HCT116 (cell line): ENCODE measurements around the gene KRT85.

Experiments used
- CEBPB ChIP-seq: IDR thresholded peaks from 2 replicates; pipeline ENCODE4 v1.6.1; 2012; ENCODE audit warnings: low read depth
- CTCF ChIP-seq, 3 experiments: fragments of 200-600 bp in 1 of 3; sonication (generic) in 1 of 3; IDR thresholded peaks in 2 of 3; conservative IDR thresholded peaks in 1 of 3; 2 replicates each; pipeline ENCODE4 v1.5.1; 2012 to 2017; ENCODE audit warnings: low read depth in 2 of 3, low read length in 2 of 3, antibody characterized with exemption in 1 of 3, borderline replicate concordance in 1 of 3, control low read depth in 1 of 3, mild to moderate bottlenecking in 1 of 3, mixed read lengths in 1 of 3, mixed run types in 1 of 3, moderate library complexity in 1 of 3; ENCODE audit not compliant: insufficient read depth in 1 of 3
- ELF1 ChIP-seq: IDR thresholded peaks from 2 replicates; pipeline ENCODE4 v1.6.1; 2012; ENCODE audit warnings: low read depth, borderline replicate concordance
- EZH2 ChIP-seq: fragments of 200-600 bp; sonication (generic); IDR thresholded peaks from 2 replicates; pipeline ENCODE4 v1.6.1; 2017; ENCODE audit warnings: antibody characterized with exemption, mixed run types
- EZH2phosphoT487 ChIP-seq: fragments of 200-600 bp; IDR thresholded peaks from 2 replicates; pipeline ENCODE4 v1.6.1; 2018; ENCODE audit warnings: antibody characterized with exemption, borderline replicate concordance
- MAX ChIP-seq: IDR thresholded peaks from 2 replicates; pipeline ENCODE4 v1.6.1; 2012
- POLR2A ChIP-seq: IDR thresholded peaks from 2 replicates; pipeline ENCODE4 v1.7.0; 2011; ENCODE audit warnings: borderline replicate concordance; ENCODE audit not compliant: insufficient read depth, insufficient read length; ENCODE audit errors: extremely low read depth
- POLR2AphosphoS5 ChIP-seq: IDR thresholded peaks from 2 replicates; pipeline ENCODE4 v1.6.1; 2011; ENCODE audit warnings: mild to moderate bottlenecking, low read depth, low read length, moderate library complexity
- RAD21 ChIP-seq: IDR thresholded peaks from 2 replicates; pipeline ENCODE4 v1.6.1; 2012; ENCODE audit warnings: low read depth, mild to moderate bottlenecking
- REST ChIP-seq: IDR thresholded peaks from 2 replicates; pipeline ENCODE4 v1.6.1; 2012; ENCODE audit warnings: low read depth
- SIN3A ChIP-seq: IDR thresholded peaks from 2 replicates; pipeline ENCODE4 v1.6.1; 2012; ENCODE audit warnings: low read depth
- SRF ChIP-seq: IDR thresholded peaks from 2 replicates; pipeline ENCODE4 v1.6.1; 2012; ENCODE audit warnings: low read depth
- ZNF274 ChIP-seq: fragments of 200-500 bp; sonication (Bioruptor generic); IDR thresholded peaks from 2 replicates; pipeline ENCODE4 v1.6.1; 2014; ENCODE audit warnings: mild to moderate bottlenecking, low read depth, low read length, inconsistent platforms
- TF ChIP-seq, protein P1 (sequence below): IDR thresholded peaks from 2 replicates; pipeline ENCODE4 v1.6.1; 2012

DNA sequence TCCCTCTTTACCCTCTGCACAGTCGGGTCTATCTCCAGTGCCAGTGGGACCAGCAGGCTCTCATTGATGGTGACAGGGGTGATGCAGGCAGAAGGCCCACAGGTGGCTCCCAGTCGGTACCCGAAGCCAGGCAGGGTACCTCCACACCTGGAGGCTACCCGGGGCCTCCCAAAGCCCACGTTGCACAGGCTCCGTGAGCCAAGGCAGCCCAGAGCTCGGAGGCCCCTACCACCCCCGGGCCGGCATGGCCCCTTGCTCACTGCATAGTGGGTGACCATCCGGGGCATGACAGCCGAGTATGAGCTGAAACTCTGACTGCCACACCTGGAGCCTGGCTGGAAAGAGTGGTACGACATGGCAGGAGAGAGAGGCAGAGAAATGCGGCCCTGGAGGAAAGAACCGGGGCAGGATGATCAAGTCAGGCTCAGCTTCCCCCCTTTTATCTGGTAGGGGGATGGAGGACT lies 38.7 kb upstream of the KRT85 start, which contains the start of gene KRT82:
- TF ChIP-seq SIN3A (no peak), CTCF (IDR thresholded peaks at IDR 0.05 in 2 of 3, conservative IDR thresholded peaks at IDR 0.05 in 1 of 3; ENCODE audit: borderline replicate concordance in 1 of 3, insufficient read depth in 1 of 3, low read depth in 2 of 3, low read length in 2 of 3) (no peak), POLR2AphosphoS5 (no peak), POLR2A (no peak), CEBPB (no peak), RAD21 (no peak), EZH2 (no peak), ELF1 (no peak), SRF (no peak), EZH2phosphoT487 (no peak), ZNF274 (no peak), REST (no peak), MAX (no peak)
- TF ChIP-seq, protein P1, sequence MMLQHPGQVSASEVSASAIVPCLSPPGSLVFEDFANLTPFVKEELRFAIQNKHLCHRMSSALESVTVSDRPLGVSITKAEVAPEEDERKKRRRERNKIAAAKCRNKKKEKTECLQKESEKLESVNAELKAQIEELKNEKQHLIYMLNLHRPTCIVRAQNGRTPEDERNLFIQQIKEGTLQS: no peak
